Liver (tissue), 3 donors: ENCODE results near the gene MGAT3.

Experiments used
- GABPA ChIP-seq, 2 donors: IDR thresholded peaks in 1 of 2; conservative IDR thresholded peaks in 1 of 2; 2 replicates each; pipeline ENCODE4 v1.6.1; 2016; ENCODE audit warnings: antibody characterized with exemption in 2 of 2, mild to moderate bottlenecking in 1 of 2, moderate library complexity in 1 of 2
- TF ChIP-seq, protein P1 (sequence below): fragments of 150-350 bp; IDR thresholded peaks from 2 replicates; pipeline ENCODE4 v1.5.1; 2017; ENCODE audit warnings: improper control_type of control experiment, low read depth, low read length; ENCODE audit not compliant: missing input control
- donor health status: healthy.
- donor health status: healthy.

DNA sequence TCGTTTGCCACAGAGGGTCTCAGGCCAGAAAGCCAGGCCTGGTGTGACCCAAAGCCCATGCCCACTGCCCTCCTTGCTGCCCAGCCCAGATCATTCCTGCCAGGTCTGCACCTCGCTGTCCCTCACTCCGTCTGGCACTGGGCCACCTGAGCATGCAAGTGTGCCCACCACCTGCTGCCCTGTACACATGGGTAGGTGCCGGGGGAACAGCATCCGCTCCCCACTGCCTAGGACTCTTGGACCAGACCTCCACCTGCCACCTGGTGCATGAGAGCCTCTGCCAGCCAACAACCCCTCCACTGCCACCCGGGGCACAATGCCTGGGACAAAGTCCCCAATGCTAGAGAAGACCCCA is 12.5 kb downstream of the MGAT3 start:
- TF ChIP-seq, protein P1, sequence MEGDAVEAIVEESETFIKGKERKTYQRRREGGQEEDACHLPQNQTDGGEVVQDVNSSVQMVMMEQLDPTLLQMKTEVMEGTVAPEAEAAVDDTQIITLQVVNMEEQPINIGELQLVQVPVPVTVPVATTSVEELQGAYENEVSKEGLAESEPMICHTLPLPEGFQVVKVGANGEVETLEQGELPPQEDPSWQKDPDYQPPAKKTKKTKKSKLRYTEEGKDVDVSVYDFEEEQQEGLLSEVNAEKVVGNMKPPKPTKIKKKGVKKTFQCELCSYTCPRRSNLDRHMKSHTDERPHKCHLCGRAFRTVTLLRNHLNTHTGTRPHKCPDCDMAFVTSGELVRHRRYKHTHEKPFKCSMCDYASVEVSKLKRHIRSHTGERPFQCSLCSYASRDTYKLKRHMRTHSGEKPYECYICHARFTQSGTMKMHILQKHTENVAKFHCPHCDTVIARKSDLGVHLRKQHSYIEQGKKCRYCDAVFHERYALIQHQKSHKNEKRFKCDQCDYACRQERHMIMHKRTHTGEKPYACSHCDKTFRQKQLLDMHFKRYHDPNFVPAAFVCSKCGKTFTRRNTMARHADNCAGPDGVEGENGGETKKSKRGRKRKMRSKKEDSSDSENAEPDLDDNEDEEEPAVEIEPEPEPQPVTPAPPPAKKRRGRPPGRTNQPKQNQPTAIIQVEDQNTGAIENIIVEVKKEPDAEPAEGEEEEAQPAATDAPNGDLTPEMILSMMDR = no peak
- no peak for TF ChIP-seq GABPA (IDR thresholded peaks at IDR 0.05 in 1 of 2, conservative IDR thresholded peaks at IDR 0.05 in 1 of 2)
